GM18867 (cell line): Measurements from ENCODE around the gene PLXNB2.
A peak's percentile ranks its signal among the peaks of the same experiment; 100 is the strongest.

Source experiments
- ATAC-seq: cut with Tn5 transposase; IDR thresholded peaks from one replicate; pipeline ENCODE4 v1.9.1; 2021; ENCODE audit warnings: mild to moderate bottlenecking, moderate library complexity; ENCODE audit not compliant: unreplicated experiment

The PLXNB2 gene

GRCh38 chr22:50311606-50312351 is 4.3 kb upstream of the PLXNB2 start:
- ATAC-seq, result no peak

DNA sequence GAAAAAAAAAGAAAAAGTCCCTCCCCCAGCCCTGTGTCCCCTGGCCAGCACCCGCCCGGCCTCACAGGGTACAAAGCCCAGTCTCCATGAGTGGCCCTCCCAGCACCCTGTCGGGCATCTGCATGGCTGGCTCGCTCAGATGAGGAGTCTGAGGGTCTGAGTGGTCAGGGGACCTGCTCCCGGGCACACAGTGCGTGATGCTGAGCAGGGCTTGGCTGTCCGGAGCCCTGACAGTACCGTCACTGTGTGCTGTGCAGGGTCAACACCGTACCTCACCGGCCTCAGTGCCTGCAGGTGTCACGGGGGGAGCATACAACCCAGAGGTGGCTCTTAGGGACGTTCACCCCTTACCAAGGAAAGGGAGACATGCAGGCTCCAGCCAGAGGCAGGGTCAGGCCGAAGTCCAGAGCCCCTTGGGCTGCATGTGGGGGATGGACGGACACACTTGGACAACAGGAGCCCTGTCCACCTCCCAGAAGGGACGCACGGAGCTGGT is 3.6 kb upstream of the PLXNB2 start:
- no peak for ATAC-seq

- no peak for ATAC-seq
These were observed 2.7 kb upstream of the PLXNB2 start for GRCh38 chr22:50310031-50310722.

DNA sequence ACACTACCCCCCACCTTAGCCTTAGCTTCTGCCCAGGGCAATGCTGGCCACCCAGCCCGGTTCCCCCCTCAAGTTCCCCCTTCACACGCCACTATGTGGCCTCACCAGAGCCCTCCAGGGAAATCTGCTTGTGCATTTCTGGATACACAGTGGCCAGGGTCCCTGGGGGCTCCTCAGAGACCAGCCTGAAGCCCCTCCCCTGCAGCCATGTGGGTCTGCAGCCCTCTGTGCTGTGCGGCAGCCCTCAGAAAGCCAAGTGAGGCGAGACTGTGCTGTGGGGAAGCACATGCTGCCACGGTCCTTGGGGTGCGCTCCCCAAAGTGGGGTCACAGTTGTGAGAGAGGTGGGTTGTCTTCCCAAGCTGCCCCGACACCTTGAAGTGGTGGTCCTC is 2.1 kb upstream of the PLXNB2 start:
- no peak for ATAC-seq

GRCh38 chr22:50308986-50309600 is 1.6 kb upstream of the PLXNB2 start:
- no peak for ATAC-seq

GRCh38 chr22:50308597-50308935 is 1.1 kb upstream of the PLXNB2 start:
- ATAC-seq, result no peak

GRCh38 chr22:50307890-50308596 is 597 bp upstream of the PLXNB2 start:
- no peak for ATAC-seq

DNA sequence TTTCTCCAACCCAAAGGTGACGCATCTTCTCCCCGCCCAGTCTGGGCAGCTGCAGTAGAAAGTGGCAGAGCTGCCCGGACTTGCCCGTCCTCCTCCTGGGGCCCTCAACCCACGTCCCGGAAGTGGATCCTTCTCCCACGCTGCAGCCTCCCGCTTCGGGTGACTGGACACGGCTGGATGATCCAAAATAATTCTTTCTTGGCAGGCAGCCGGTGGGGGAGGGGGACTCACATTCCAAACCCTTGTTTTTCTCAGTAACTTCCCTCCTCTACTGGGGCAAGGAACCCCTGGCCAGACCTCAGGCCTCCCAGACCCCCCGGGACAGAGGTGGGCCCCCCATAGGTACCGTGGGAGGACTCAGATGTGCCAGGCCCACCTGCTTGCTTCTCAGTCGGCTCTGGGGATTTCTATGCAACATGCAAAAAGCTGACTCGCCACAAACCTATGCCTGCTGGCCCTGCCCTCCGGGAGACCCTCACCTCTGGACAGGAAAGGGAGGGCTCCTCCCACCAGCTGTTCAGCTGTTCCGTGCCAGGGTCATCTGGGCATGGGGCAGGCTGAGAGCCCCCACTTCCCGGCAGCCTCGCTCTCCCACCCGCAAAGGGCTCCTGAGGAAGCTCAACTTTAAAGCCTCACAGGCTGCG is 1.4 kb downstream of the PLXNB2 start:
- ATAC-seq, result peak; percentile 32

DNA sequence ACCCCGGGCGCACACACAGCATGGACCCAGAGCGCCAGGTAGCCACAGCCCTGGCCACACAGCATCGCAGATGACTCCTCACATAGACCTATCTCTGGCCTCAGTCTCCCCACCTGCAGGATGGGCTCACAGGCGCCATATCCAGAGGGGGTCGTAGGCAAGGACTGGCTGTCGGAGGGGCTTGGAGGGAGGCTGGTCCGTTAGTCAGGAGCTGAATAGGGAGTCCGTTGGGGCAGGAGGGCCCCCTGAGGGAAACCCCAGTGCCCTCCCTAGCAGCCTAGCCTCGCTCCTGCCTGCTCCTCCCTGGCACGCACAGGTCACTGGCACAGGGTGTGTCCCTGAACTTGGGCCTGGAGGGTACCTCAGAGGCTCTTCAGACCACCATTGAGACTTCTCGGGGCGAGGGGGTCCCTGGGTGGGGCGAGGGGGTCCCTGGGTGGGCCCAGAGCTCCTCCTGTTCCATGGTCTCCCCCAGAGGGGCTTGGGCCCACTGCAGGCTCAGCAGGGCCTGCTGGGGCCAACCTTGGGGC is 2.0 kb downstream of the PLXNB2 start:
- no peak for ATAC-seq

DNA sequence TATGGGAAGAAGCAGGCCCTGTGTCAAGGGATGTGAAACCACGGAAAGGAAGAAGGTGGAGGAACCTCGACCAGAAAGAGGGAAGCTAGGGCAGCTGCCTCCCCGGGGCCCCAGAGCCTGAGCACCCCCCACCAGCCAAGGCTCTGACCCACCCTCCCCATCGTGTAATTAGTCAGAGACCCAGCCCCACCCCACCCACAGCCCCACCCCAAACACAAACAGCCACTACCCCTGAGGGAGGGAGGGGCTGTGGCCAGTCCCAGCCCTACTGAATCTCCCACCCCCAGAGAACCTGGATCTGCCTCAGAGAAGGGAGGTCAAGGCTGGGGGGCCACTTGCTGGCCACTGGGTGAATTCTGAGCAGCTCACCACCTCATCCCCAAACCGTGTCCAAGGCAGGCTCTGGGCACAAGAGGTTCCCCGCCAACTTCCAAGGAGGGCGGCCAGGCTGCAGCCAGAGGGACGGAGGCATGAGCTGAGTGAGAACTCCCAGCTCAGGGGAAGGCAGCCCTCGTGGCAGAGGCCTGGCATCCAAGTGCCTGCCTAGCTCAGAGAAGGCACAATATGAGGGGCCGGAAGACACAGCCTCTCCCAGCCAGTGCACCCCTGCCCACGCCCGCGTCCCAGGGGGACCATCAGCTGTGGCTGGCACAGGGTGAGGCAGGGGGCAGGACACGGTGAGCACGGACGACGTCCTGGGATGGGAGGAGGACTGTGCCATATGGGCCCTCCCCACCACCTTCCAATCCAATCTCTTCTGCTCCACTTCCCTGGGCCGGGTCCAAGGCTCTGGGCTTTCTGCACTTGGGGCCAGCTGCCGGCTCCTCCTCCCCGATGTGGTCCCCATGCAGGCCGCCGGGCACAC is 2.7 kb downstream of the PLXNB2 start:
- no peak for ATAC-seq

DNA sequence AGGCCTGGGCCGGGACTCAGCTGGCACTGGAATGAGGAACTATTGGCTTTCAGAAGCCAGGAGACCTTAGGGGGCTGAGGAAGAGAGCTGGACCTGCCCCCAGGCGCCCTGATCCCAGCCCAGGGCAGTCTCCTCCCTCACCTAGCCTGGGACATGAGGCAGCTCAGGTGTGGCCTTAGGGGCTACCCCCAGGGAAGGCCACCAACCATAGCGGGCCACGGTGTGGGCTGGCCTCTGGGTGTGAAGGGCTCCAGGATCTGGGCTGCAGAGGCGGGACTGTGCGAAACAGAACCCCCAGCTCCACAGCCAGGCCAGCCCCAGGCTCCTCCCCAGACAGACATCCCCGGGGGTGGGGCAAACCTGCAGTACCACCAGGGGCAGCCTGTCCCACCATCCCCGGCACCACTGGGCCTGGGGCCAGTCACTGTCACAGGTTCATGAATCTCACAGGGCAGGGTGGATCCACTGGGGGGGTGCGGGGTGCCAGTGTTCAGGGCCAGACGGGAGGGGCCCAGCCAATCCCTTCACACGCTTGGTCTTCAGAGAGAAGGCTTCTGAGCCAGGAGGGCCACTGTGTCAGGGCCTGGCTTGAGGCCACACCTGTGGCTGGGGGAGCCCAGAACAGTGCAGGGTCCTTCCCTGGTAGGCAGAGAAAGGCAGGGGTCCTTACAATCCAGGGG is 3.5 kb downstream of the PLXNB2 start:
- no peak for ATAC-seq

DNA sequence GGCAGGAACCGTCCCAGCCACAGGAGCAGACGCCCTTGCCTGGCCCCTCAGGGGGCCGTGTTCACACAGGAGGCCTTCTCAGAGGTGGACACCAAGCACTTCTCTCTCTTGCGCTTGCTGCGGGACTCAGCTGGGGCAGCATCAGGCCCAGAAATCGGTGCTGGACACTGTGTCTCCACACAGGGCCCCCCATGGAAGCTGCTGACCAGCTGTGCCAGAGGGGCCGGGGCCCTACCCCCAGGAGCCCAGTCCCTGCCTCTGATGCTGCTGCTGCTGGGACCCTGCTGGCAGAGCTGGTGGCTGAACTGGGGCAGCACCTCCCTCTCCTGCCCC is 4.0 kb downstream of the PLXNB2 start:
- ATAC-seq, result no peak

DNA sequence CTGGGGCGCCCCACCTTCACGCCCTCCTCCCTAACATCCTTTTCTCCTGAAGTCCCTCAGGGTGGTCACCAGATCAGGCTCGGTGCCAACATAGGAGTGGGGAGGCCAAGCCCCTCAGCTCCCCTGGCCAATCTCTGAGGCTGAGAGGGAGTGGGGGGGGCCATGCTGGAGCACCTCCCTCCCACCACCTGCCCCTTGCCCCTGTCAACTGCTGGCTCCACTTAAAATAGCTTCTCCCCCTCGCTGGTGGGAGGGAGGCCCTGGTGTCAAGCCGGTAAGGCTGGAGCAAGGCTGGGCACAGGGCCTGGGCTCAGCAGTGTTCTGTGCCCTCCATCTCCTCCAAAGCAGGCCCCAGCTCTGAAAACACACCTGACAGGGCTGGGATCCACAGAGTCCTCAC is 4.9 kb downstream of the PLXNB2 start:
- no peak for ATAC-seq

- no peak for ATAC-seq
These were observed 5.4 kb downstream of the PLXNB2 start for GRCh38 chr22:50302041-50302541.

DNA sequence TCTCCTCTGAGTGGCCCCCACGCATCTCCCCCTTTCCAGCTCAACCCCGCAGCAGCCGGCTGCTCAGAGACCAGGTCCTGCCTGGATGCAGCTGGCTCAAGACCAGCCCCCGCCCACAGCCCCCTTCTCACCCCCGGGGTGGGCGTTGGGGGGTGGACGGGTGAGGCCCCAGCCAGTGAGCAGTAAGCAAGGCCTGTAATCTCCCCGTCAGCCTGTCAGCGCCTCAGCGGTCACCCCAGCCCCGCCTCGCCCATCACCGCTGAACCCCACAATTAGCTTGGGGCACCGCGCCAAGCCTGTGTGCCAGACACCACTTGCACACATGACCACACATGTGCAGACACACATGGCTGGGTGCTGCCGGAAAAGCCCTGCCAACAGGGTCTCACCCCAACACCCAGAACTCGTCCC is 5.9 kb downstream of the PLXNB2 start:
- no peak for ATAC-seq

- no peak for ATAC-seq
These were observed 6.7 kb downstream of the PLXNB2 start for GRCh38 chr22:50300620-50301257.

GRCh38 chr22:50299785-50300619 is 7.4 kb downstream of the PLXNB2 start:
- no peak for ATAC-seq
